CD14-positive monocyte (primary cell): ENCODE data around the gene NEK10. TPM values are rescaled to one million over a fixed set of nuclear protein-coding genes. Genes with fewer than 3 reads are reported as not detected.
A peak's percentile ranks its signal among the peaks of the same experiment; 100 is the strongest.
"Not testable (repeated sequence)": the region's sequence is repeated elsewhere in the genome, so short reads cannot be mapped to it uniquely, and the experiment has no call there.

Source experiments
- DNase-seq, 3 donors: peaks; one replicate each; pipeline ENCODE4 v3.0.0-alpha.2; 2011 to 2022
- H2AFZ ChIP-seq: 2 replicates; pipeline ENCODE4 v1.6.0; 2012; ENCODE audit warnings: mild to moderate bottlenecking, low read depth, low read length, inconsistent platforms; ENCODE audit not compliant: insufficient read depth, poor library complexity, severe bottlenecking
- H3K27ac ChIP-seq, 2 donors: 1 replicate in 1 of 2; 2 replicates in 1 of 2; pipeline ENCODE4 v1.5.1; 2012 to 2013; ENCODE audit warnings: low read length in 2 of 2, control low read depth in 1 of 2, inconsistent platforms in 1 of 2, low read depth in 1 of 2, mild to moderate bottlenecking in 1 of 2
- H3K27me3 ChIP-seq, 2 donors: one replicate each; pipeline versions ENCODE4 v1.6.0 to v1.6.1; 2011 to 2013; ENCODE audit warnings: low read length in 2 of 2; ENCODE audit not compliant: control insufficient read depth in 2 of 2, insufficient read depth in 2 of 2
- H3K36me3 ChIP-seq, 2 donors: replicated peaks in 1 of 2; 1 replicate in 1 of 2; 2 replicates in 1 of 2; pipeline versions ENCODE4 v1.5.1 to v1.6.1; 2012 to 2013; ENCODE audit warnings: low read length in 2 of 2, control low read depth in 1 of 2, inconsistent platforms in 1 of 2, mild to moderate bottlenecking in 1 of 2; ENCODE audit not compliant: insufficient read depth in 2 of 2, control insufficient read depth in 1 of 2
- H3K4me1 ChIP-seq, 2 donors: 1 replicate in 1 of 2; 2 replicates in 1 of 2; pipeline versions ENCODE4 v1.5.1 to v1.6.1; 2012 to 2013; ENCODE audit warnings: low read length in 2 of 2, control low read depth in 1 of 2, inconsistent platforms in 1 of 2, mild to moderate bottlenecking in 1 of 2, moderate library complexity in 1 of 2; ENCODE audit not compliant: insufficient read depth in 2 of 2, control insufficient read depth in 1 of 2
- H3K4me2 ChIP-seq: replicated peaks from 2 replicates; pipeline ENCODE3; 2012; ENCODE audit warnings: low read length, moderate library complexity, mild to moderate bottlenecking; ENCODE audit not compliant: poor library complexity, severe bottlenecking; ENCODE audit errors: extremely low read depth
- H3K4me3 ChIP-seq, 3 experiments: fragments of 200-600 bp in 1 of 3; sonication (generic) in 1 of 3; replicated peaks in 1 of 3; 1 replicate in 2 of 3; 2 replicates in 1 of 3; pipeline ENCODE4 v1.5.1; 2011 to 2013; ENCODE audit warnings: low read length in 3 of 3, mild to moderate bottlenecking in 3 of 3, control low read depth in 2 of 3, low read depth in 2 of 3, inconsistent platforms in 1 of 3, moderate library complexity in 1 of 3
- H3K79me2 ChIP-seq: 2 replicates; pipeline ENCODE4 v1.6.0; 2012; ENCODE audit warnings: mild to moderate bottlenecking, control low read depth, inconsistent platforms, low read length, moderate library complexity; ENCODE audit not compliant: insufficient read depth
- H3K9ac ChIP-seq: 2 replicates; pipeline ENCODE4 v1.6.0; 2017; ENCODE audit warnings: low read length, mild to moderate bottlenecking; ENCODE audit not compliant: insufficient read depth, poor library complexity, severe bottlenecking
- H3K9me3 ChIP-seq, 2 donors: replicated peaks in 1 of 2; 1 replicate in 1 of 2; 2 replicates in 1 of 2; pipeline versions ENCODE4 v1.5.1 to v1.6.1; 2012 to 2013; ENCODE audit warnings: low read length in 2 of 2, control low read depth in 1 of 2; ENCODE audit not compliant: control insufficient read depth in 1 of 2, insufficient read depth in 1 of 2
- H4K20me1 ChIP-seq: 2 replicates; pipeline ENCODE4 v1.6.0; 2012; ENCODE audit warnings: mild to moderate bottlenecking, low read length, control low read depth, moderate library complexity; ENCODE audit not compliant: insufficient read depth
- H3K27ac Mint-ChIP-seq, 7 donors: one replicate each; pipeline ENCODE4 v1.8.0; 2020; ENCODE audit warnings: mild to moderate bottlenecking in 7 of 7, mixed read lengths in 7 of 7, moderate library complexity in 6 of 7, inconsistent platforms in 2 of 7
- H3K27me3 Mint-ChIP-seq, 3 donors: one replicate each; pipeline ENCODE4 v1.8.0; 2021 to 2022; ENCODE audit warnings: low read depth in 3 of 3, mild to moderate bottlenecking in 3 of 3, mixed read lengths in 3 of 3, moderate library complexity in 3 of 3, inconsistent platforms in 1 of 3
- H3K36me3 Mint-ChIP-seq, 2 donors: one replicate each; pipeline ENCODE4 v1.8.0; 2020; ENCODE audit warnings: mixed read lengths in 2 of 2, inconsistent platforms in 1 of 2, mild to moderate bottlenecking in 1 of 2
- H3K4me1 Mint-ChIP-seq: one replicate; pipeline ENCODE4 v1.8.0; 2020; ENCODE audit warnings: mild to moderate bottlenecking, mixed read lengths
- H3K4me3 Mint-ChIP-seq, 2 donors: one replicate each; pipeline ENCODE4 v1.8.0; 2020; ENCODE audit warnings: mild to moderate bottlenecking in 2 of 2, mixed read lengths in 2 of 2, moderate library complexity in 1 of 2
- H3K9me3 Mint-ChIP-seq, 7 donors: one replicate each; pipeline ENCODE4 v1.8.0; 2020 to 2022; ENCODE audit warnings: mixed read lengths in 7 of 7, mild to moderate bottlenecking in 6 of 7, moderate library complexity in 6 of 7, inconsistent platforms in 2 of 7
- CTCF ChIP-seq: fragments of 200-600 bp; IDR thresholded peaks from one replicate; pipeline ENCODE4 v1.8.0; 2022; ENCODE audit warnings: antibody characterized with exemption, mild to moderate bottlenecking
- WGBS: methylation state at CpG from one replicate; pipeline ENCODE4 v1.1.5; 2013; ENCODE audit warnings: missing lambda C conversion rate; ENCODE audit not compliant: insufficient coverage; 5-methylcytosine and 5-hydroxymethylcytosine counted together
- intact Hi-C, 2 donors: fragments of 100-400 bp; cut with micrococcal nuclease; formaldehyde crosslinking; loops; one replicate each; pipeline versions ENCODE4 v1.15.0 to v1.15.1; 2023
- polyA plus RNA-seq, 3 donors: library from polyadenylated mRNA; depleted of rRNA in 1 of 3; unstranded in 2 of 3; stranded (reverse) in 1 of 3; fragments of 300-500 nt in 2 of 3; fragments of >200 nt in 1 of 3; fragmentation: Illumina TruSeq in 2 of 3; gene quantifications; 1 replicate in 2 of 3; 2 replicates in 1 of 3; pipeline ENCODE4 v1.2.3, GENCODE V29; 2012 to 2021

The NEK10 gene
- polyA plus RNA-seq, 3 donors, result not detected

GRCh38 chr3:27392950-27393679 is 23.9 kb upstream of the NEK10 start:
- Mint-ChIP-seq H3K27me3 (no peaks in the 10 kb centered on the region), H3K4me3 (no peak overlapping the region), H3K27ac (peak overlapping the region in 2 of 7 donors; percentile 30 to 46), H3K4me1 (peaks cover 3% of the 10 kb centered on the region), H3K9me3 (no peaks in the 10 kb centered on the region), H3K36me3 (peaks cover 38 to 53% of the 10 kb centered on the region in 2 donors)
- H4K20me1 ChIP-seq, result no peaks in the 10 kb centered on the region
- H3K9me3 ChIP-seq, result no peaks in the 10 kb centered on the region
- H3K4me3 ChIP-seq, result no peak overlapping the region
- H3K4me1 ChIP-seq, result no peaks in the 10 kb centered on the region
- no peak overlapping the region for H3K9ac ChIP-seq
- H3K27ac ChIP-seq, result no peak overlapping the region
- no peak overlapping the region for H3K4me2 ChIP-seq
- no peaks in the 10 kb centered on the region for H3K79me2 ChIP-seq
- no peak for TF ChIP-seq CTCF
- intact Hi-C loops, result no loop called here
- no peaks in the 10 kb centered on the region for H3K27me3 ChIP-seq
- peaks cover 39 to 69% of the 10 kb centered on the region in 2 donors for H3K36me3 ChIP-seq
- no CpG with 5 or more reads among the region's 3 CpGs for WGBS
- no peak for DNase-seq
- H2AFZ ChIP-seq, result no peak overlapping the region

DNA sequence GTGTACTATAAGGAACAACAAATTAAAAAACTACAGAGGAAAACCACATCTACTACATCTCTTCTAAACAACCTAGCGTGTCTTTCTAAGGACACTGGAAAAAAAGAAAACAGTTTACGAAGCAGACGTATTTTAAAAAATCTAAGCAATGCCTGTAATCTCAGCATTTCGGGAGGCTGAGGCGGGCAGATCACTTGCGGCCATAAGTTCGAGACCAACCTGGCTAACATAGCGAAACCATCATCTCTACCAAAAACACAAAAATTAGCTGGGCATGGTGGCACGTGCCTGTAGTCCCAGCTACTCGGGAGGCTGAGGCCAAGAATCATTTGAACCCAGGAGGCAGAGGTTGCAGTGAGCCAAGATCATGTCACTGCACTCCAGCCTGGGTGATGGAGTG is 23.2 kb upstream of the NEK10 start:
- H3K79me2 ChIP-seq, H3K9me3 ChIP-seq, H3K4me2 ChIP-seq, H3K27me3 ChIP-seq, H3K4me3 Mint-ChIP-seq, H3K4me1 Mint-ChIP-seq, H3K9me3 Mint-ChIP-seq, H3K4me3 ChIP-seq, H3K9ac ChIP-seq, H4K20me1 ChIP-seq, DNase-seq, intact Hi-C loops, H2AFZ ChIP-seq, H3K27me3 Mint-ChIP-seq, H3K4me1 ChIP-seq: not testable (repeated sequence)
- Mint-ChIP-seq H3K36me3 (peaks cover 37 to 51% of the 10 kb centered on the region in 2 donors), H3K27ac (peak overlapping the region in 1 of 7 donors; percentile 0)
- Histone ChIP-seq H3K27ac (peak overlapping the region in 1 of 2 donors; percentile 1), H3K36me3 (peaks cover 37 to 68% of the 10 kb centered on the region in 2 donors)
- WGBS, result 90% methylated on average over 9 of the region's 10 CpGs
